GM12801 (cell line): ENCODE data around the gene ADORA1.

Experiments used
- CTCF ChIP-seq: IDR thresholded peaks from one replicate; pipeline ENCODE4 v1.5.1; 2011; ENCODE audit warnings: control low read depth; ENCODE audit not compliant: insufficient read length; ENCODE audit errors: extremely low read depth

The ADORA1 gene

GRCh38 chr1:203117611-203118575, 9.6 kb upstream of the ADORA1 start:
- TF ChIP-seq CTCF, result no peak

- no peak for TF ChIP-seq CTCF
Observed at GRCh38 chr1:203120325-203121153, 7.0 kb upstream of the ADORA1 start.

- TF ChIP-seq CTCF, result no peak
Observed at GRCh38 chr1:203121186-203122015, 6.1 kb upstream of the ADORA1 start.

- no peak for TF ChIP-seq CTCF
Observed at GRCh38 chr1:203122159-203122558, 5.4 kb upstream of the ADORA1 start.

GRCh38 chr1:203124011-203124410, 3.5 kb upstream of the ADORA1 start:
- no peak for TF ChIP-seq CTCF

GRCh38 chr1:203124546-203125317, 2.8 kb upstream of the ADORA1 start:
- TF ChIP-seq CTCF, result no peak
